ENCODE results near the gene PDZRN3. TPM values are rescaled to one million over a fixed set of nuclear protein-coding genes. Genes with fewer than 3 reads are reported as not detected.
"Not testable (repeated sequence)": the region's sequence is repeated elsewhere in the genome, so short reads cannot be mapped to it uniquely, and the experiment has no call there.

Gene PDZRN3
- total RNA-seq, 1 experiment from 2014 or later: 0.24 TPM

DNA sequence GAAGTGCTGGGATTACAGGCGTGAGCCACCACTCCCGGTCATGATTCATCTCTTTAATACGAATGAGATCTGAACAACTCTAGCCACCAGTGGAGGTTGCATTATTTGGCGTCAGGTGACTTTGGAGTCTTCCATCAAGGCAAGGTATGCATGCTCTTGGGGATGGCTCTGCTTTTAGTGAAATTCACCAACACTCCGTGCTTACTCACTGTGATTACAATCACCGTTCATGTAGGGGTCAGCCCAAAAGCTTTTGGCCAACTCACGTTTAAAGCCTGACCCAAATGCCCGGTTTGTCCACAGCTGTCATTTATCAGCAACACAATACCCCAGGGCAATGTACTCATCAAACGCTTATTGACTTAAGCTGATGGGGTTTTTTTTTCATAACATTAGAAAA, 155.4 kb downstream of the PDZRN3 start:
- no peak for DNase-seq (ENCODE audit: low spot score)
- intact Hi-C loops (cut with micrococcal nuclease; ENCODE audit: unreplicated experiment): no loop called here
- CTCF ChIA-PET: no interaction called here
- TF ChIP-seq EZH2 (IDR thresholded peaks at IDR 0.05; ENCODE audit: borderline replicate concordance, low read depth, low read length, poor library complexity, severe bottlenecking): no peak
- TF ChIP-seq, protein P1, sequence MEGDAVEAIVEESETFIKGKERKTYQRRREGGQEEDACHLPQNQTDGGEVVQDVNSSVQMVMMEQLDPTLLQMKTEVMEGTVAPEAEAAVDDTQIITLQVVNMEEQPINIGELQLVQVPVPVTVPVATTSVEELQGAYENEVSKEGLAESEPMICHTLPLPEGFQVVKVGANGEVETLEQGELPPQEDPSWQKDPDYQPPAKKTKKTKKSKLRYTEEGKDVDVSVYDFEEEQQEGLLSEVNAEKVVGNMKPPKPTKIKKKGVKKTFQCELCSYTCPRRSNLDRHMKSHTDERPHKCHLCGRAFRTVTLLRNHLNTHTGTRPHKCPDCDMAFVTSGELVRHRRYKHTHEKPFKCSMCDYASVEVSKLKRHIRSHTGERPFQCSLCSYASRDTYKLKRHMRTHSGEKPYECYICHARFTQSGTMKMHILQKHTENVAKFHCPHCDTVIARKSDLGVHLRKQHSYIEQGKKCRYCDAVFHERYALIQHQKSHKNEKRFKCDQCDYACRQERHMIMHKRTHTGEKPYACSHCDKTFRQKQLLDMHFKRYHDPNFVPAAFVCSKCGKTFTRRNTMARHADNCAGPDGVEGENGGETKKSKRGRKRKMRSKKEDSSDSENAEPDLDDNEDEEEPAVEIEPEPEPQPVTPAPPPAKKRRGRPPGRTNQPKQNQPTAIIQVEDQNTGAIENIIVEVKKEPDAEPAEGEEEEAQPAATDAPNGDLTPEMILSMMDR (conservative IDR thresholded peaks at IDR 0.05; ENCODE audit: low read depth, low read length): no peak
- Histone ChIP-seq H3K9me3 (ENCODE audit: low read depth, low read length, poor library complexity, severe bottlenecking) (no peaks in the 10 kb centered on the region), H3K4me3 (ENCODE audit: low read depth, low read length, poor library complexity, severe bottlenecking) (no peak overlapping the region), H3K27ac (ENCODE audit: low read depth, low read length, poor library complexity, severe bottlenecking) (no peak overlapping the region), H3K27me3 (replicated peaks; ENCODE audit: insufficient read depth, low read depth, low read length, poor library complexity) (no peaks in the 10 kb centered on the region), H3K4me1 (ENCODE audit: insufficient read depth, low read length, poor library complexity, severe bottlenecking) (no peaks in the 10 kb centered on the region), H3K36me3 (ENCODE audit: insufficient read depth, low read length, poor library complexity, severe bottlenecking) (no peaks in the 10 kb centered on the region)
- POLR2A ChIA-PET (ENCODE audit: low non-redundant PET): interaction anchor here (0.7 kb wide), 1 partner anchor 368 kb away, joined by 5 read pairs; no protein-coding TSS in a partner anchor
- BruUV-seq (replicated peaks): no TSS peak

DNA sequence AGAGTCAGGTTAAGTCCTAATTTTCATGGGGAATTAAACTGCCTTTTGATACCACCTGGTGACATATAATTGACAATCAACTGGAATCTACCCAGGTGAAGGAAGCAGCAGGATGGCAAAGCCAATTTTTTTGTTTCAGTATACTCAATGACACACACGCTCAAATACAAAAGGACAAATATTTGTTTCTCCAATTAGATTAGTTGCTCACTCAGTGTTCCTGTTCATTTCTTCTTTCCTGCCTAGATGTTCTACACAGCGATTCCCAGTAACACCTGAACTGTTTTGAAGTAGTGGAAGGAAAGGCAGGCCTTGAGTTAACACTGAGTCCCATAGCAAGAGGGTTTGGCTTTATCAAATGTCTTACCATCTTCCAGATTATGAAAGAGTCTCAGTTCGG, 157.5 kb downstream of the PDZRN3 start:
- TF ChIP-seq, protein P1 (conservative IDR thresholded peaks at IDR 0.05; ENCODE audit: low read depth, low read length): no peak
- no peak for TF ChIP-seq EZH2 (IDR thresholded peaks at IDR 0.05; ENCODE audit: borderline replicate concordance, low read depth, low read length, poor library complexity, severe bottlenecking)
- intact Hi-C loops (cut with micrococcal nuclease; ENCODE audit: unreplicated experiment): no loop called here
- Histone ChIP-seq H3K27ac (ENCODE audit: low read depth, low read length, poor library complexity, severe bottlenecking) (no peak overlapping the region), H3K27me3 (replicated peaks; ENCODE audit: insufficient read depth, low read depth, low read length, poor library complexity) (no peaks in the 10 kb centered on the region), H3K36me3 (ENCODE audit: insufficient read depth, low read length, poor library complexity, severe bottlenecking) (no peaks in the 10 kb centered on the region), H3K4me1 (ENCODE audit: insufficient read depth, low read length, poor library complexity, severe bottlenecking) (no peaks in the 10 kb centered on the region), H3K9me3 (ENCODE audit: low read depth, low read length, poor library complexity, severe bottlenecking) (no peaks in the 10 kb centered on the region), H3K4me3 (ENCODE audit: low read depth, low read length, poor library complexity, severe bottlenecking) (no peak overlapping the region)
- no peak for DNase-seq (ENCODE audit: low spot score)
- POLR2A ChIA-PET (ENCODE audit: low non-redundant PET): no interaction called here
- CTCF ChIA-PET: no interaction called here
- BruUV-seq (replicated peaks): no TSS peak

DNA sequence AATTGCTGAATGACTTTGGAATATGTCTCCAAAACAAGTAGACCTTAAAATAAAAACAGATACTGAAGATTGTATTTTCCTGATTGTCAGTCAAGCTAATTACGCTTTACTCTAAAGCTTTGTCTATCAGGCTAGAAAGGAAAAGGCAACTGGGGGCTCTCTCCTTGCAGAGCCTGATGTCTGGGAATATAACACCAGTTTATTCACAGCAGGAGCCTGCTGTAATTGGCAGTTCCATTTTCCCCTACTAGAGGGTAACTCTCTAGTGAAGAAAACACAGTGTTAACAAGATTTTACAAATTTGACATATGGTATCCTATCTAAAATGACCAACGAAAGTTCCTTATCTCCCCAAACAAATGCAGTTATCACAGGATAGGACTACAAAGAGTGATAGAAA, 158.8 kb downstream of the PDZRN3 start:
- H3K4me3 ChIP-seq (ENCODE audit: low read depth, low read length, poor library complexity, severe bottlenecking): no peak overlapping the region
- no peaks in the 10 kb centered on the region for H3K9me3 ChIP-seq (ENCODE audit: low read depth, low read length, poor library complexity, severe bottlenecking)
- no TSS peak for BruUV-seq (replicated peaks)
- intact Hi-C loops (cut with micrococcal nuclease; ENCODE audit: unreplicated experiment): no loop called here
- H3K27me3 ChIP-seq (replicated peaks; ENCODE audit: insufficient read depth, low read depth, low read length, poor library complexity): no peaks in the 10 kb centered on the region
- POLR2A ChIA-PET (ENCODE audit: low non-redundant PET): no interaction called here
- DNase-seq (ENCODE audit: low spot score): peak; percentile 1
- no peak overlapping the region for H3K27ac ChIP-seq (ENCODE audit: low read depth, low read length, poor library complexity, severe bottlenecking)
- TF ChIP-seq EZH2 (IDR thresholded peaks at IDR 0.05; ENCODE audit: borderline replicate concordance, low read depth, low read length, poor library complexity, severe bottlenecking): no peak
- TF ChIP-seq, protein P1 (conservative IDR thresholded peaks at IDR 0.05; ENCODE audit: low read depth, low read length): no peak
- CTCF ChIA-PET: no interaction called here
- no peaks in the 10 kb centered on the region for H3K36me3 ChIP-seq (ENCODE audit: insufficient read depth, low read length, poor library complexity, severe bottlenecking)
- H3K4me1 ChIP-seq (ENCODE audit: insufficient read depth, low read length, poor library complexity, severe bottlenecking): no peaks in the 10 kb centered on the region

DNA sequence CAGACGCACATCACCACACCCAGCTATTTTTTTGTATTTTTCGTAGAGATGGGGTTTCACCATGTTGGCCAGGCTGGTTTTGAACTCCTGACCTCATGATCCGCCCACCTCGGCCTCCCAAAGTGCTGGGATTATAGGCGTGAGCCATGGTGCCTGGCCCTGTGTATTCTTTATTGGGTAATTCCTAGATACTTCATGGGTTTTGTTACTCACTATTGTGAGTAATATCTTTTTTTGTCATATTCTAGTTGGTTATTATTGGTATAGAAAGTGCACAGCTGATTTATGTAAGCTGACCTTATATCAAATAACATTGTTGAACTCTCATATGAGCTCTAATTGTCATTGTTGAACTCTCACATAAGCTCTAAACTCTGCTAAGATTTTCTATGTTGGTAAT, 160.6 kb downstream of the PDZRN3 start:
- CTCF ChIA-PET; H3K27me3 ChIP-seq (replicated peaks; ENCODE audit: insufficient read depth, low read depth, low read length, poor library complexity); POLR2A ChIA-PET (ENCODE audit: low non-redundant PET); H3K4me1 ChIP-seq (ENCODE audit: insufficient read depth, low read length, poor library complexity, severe bottlenecking); BruUV-seq (replicated peaks); DNase-seq (ENCODE audit: low spot score); H3K4me3 ChIP-seq (ENCODE audit: low read depth, low read length, poor library complexity, severe bottlenecking); intact Hi-C loops (cut with micrococcal nuclease; ENCODE audit: unreplicated experiment); H3K9me3 ChIP-seq (ENCODE audit: low read depth, low read length, poor library complexity, severe bottlenecking); H3K27ac ChIP-seq (ENCODE audit: low read depth, low read length, poor library complexity, severe bottlenecking); H3K36me3 ChIP-seq (ENCODE audit: insufficient read depth, low read length, poor library complexity, severe bottlenecking): not testable (repeated sequence)

All from A673 (cell line).